ENCODE data around the gene STRBP.

DNA sequence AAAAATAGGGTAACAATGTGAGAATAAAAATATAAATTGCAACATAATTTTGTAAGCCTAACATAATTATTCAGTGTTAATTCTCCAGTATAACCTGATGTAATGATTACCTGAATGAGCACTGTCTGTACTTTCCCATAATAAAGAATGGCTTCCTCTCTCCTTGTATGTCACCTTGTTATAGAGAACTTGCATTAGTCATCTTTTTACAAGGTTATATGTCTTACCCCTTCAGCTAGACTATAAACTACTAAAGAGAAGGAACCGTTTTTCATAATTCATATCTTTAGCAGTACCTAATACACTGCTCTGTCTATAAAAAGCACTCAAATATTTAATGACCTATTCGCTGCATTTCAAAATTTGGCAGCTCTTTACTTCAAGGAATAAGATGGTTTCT is 19.8 kb downstream of the STRBP start:
- TF ChIP-seq, protein P1, sequence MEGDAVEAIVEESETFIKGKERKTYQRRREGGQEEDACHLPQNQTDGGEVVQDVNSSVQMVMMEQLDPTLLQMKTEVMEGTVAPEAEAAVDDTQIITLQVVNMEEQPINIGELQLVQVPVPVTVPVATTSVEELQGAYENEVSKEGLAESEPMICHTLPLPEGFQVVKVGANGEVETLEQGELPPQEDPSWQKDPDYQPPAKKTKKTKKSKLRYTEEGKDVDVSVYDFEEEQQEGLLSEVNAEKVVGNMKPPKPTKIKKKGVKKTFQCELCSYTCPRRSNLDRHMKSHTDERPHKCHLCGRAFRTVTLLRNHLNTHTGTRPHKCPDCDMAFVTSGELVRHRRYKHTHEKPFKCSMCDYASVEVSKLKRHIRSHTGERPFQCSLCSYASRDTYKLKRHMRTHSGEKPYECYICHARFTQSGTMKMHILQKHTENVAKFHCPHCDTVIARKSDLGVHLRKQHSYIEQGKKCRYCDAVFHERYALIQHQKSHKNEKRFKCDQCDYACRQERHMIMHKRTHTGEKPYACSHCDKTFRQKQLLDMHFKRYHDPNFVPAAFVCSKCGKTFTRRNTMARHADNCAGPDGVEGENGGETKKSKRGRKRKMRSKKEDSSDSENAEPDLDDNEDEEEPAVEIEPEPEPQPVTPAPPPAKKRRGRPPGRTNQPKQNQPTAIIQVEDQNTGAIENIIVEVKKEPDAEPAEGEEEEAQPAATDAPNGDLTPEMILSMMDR (IDR thresholded peaks at IDR 0.05; ENCODE audit: low read length): no peak
- no peak for TF ChIP-seq EZH2 (optimal IDR thresholded peaks at IDR 0.05; ENCODE audit: low read depth, low read length)
- TF ChIP-seq EZH2phosphoT487 (IDR thresholded peaks at IDR 0.05; ENCODE audit: low read length): no peak
